ENCODE results near the gene SLC6A9. TPM values are rescaled to one million over a fixed set of nuclear protein-coding genes. Genes with fewer than 3 reads are reported as not detected.

SLC6A9 gene
- total RNA-seq, 1 experiment from 2014 or later = 9.2 TPM

- intact Hi-C loops (cut with micrococcal nuclease; ENCODE audit: unreplicated experiment) (no loop called here), in situ Hi-C loops (cut with HindIII; ENCODE audit: low pct_unique_long_range_greater_than_20kb, low sequenced_read_pairs) (no loop called here)
- TF ChIP-seq REST (IDR thresholded peaks at IDR 0.05; ENCODE audit: insufficient read depth in 1 of 2, low read depth in 2 of 2, low read length in 1 of 2) = no peak
- no peak for TF ChIP-seq POLR2AphosphoS5 (IDR thresholded peaks at IDR 0.05; ENCODE audit: low read depth, low read length)
- TF ChIP-seq SIN3A (IDR thresholded peaks at IDR 0.05; ENCODE audit: borderline replicate concordance, insufficient read depth, low read depth, low read length) = no peak
- DNase-seq (ENCODE audit: low read depth, low spot score) (no peak), ATAC-seq (no peak)
- POLR2A ChIA-PET = interaction anchor here (0.6 kb wide), 1 partner anchor 28 kb away, joined by 5 read pairs; no protein-coding TSS in a partner anchor
- H3K9me3 ChIP-seq (ENCODE audit: control insufficient read depth, insufficient read depth, low read depth, low read length) = no peaks in the 10 kb centered on the region
- no TSS peak for BruUV-seq (replicated peaks)
- no peaks in the 10 kb centered on the region for H3K27me3 ChIP-seq (ENCODE audit: control insufficient read depth, insufficient read depth, low read length)
- no peaks in the 10 kb centered on the region for H3K36me3 ChIP-seq (ENCODE audit: control insufficient read depth, insufficient read depth, low read length)
- no peak overlapping the region for H3K4me3 ChIP-seq (ENCODE audit: low read depth in 2 of 2, low read length in 2 of 2)
- H3K4me1 ChIP-seq (ENCODE audit: control insufficient read depth, insufficient read depth, low read length) = peaks cover 9% of the 10 kb centered on the region
- CTCF ChIA-PET = no interaction called here
- no peak overlapping the region for H3K27ac ChIP-seq (ENCODE audit: low read length)
These were observed 9.5 kb downstream of the SLC6A9 start for GRCh38 chr1:44021581-44022321.

GRCh38 chr1:44021156-44021555 lies 10.1 kb downstream of the SLC6A9 start:
- no peak for DNase-seq (ENCODE audit: low read depth, low spot score)
- ChIA-PET POLR2A (interaction anchor here (0.6 kb wide), 1 partner anchor 28 kb away, joined by 5 read pairs; no protein-coding TSS in a partner anchor), CTCF (no interaction called here)
- Histone ChIP-seq H3K27ac (ENCODE audit: low read length) (no peak overlapping the region), H3K36me3 (ENCODE audit: control insufficient read depth, insufficient read depth, low read length) (no peaks in the 10 kb centered on the region), H3K4me1 (ENCODE audit: control insufficient read depth, insufficient read depth, low read length) (peaks cover 9% of the 10 kb centered on the region), H3K9me3 (ENCODE audit: control insufficient read depth, insufficient read depth, low read depth, low read length) (no peaks in the 10 kb centered on the region), H3K4me3 (ENCODE audit: low read depth in 2 of 2, low read length in 2 of 2) (no peak overlapping the region), H3K27me3 (ENCODE audit: control insufficient read depth, insufficient read depth, low read length) (no peaks in the 10 kb centered on the region)
- TF ChIP-seq SIN3A (IDR thresholded peaks at IDR 0.05; ENCODE audit: borderline replicate concordance, insufficient read depth, low read depth, low read length) (no peak), CTCF (IDR thresholded peaks at IDR 0.05) (no peak), TCF7L2 (IDR thresholded peaks at IDR 0.05; ENCODE audit: low read depth, low read length) (no peak), POLR2AphosphoS5 (IDR thresholded peaks at IDR 0.05; ENCODE audit: low read depth, low read length) (no peak), REST (IDR thresholded peaks at IDR 0.05; ENCODE audit: insufficient read depth in 1 of 2, low read depth in 2 of 2, low read length in 1 of 2) (no peak)
- ATAC-seq = no peak
- intact Hi-C loops (cut with micrococcal nuclease; ENCODE audit: unreplicated experiment) = no loop called here
- no TSS peak for BruUV-seq (replicated peaks)
- in situ Hi-C loops (cut with HindIII; ENCODE audit: low pct_unique_long_range_greater_than_20kb, low sequenced_read_pairs) = no loop called here

Data from Panc1 (cell line).